ENCODE results near the gene FADS2.

Gene FADS2

GRCh38 chr11:61797263-61797944 is 30.7 kb upstream of the FADS2 start:
- Histone ChIP-seq H3K4me1 (ENCODE audit: control insufficient read depth, insufficient read depth, low read length) (0 out of 2 replicates have a peak, but pooled peaks cover 3% of the 10 kb centered on the region), H3K4me3 (ENCODE audit: low read depth, low read length) (no peak overlapping the region), H3K36me3 (ENCODE audit: control insufficient read depth, insufficient read depth, low read length) (peaks cover 64% of the 10 kb centered on the region), H3K27me3 (ENCODE audit: control insufficient read depth, insufficient read depth, low read length) (no peaks in the 10 kb centered on the region), H3K27ac (ENCODE audit: low read depth, low read length) (no peak overlapping the region), H3K9me3 (ENCODE audit: control insufficient read depth, insufficient read depth, low read depth, low read length) (no peaks in the 10 kb centered on the region), H3K9ac (ENCODE audit: low read length) (no peak overlapping the region)

- Histone ChIP-seq H3K36me3 (ENCODE audit: control insufficient read depth, insufficient read depth, low read length) (peaks cover 86% of the 10 kb centered on the region), H3K4me1 (ENCODE audit: control insufficient read depth, insufficient read depth, low read length) (no peaks in the 10 kb centered on the region), H3K9ac (ENCODE audit: low read length) (no peak overlapping the region), H3K27ac (ENCODE audit: low read depth, low read length) (no peak overlapping the region), H3K27me3 (ENCODE audit: control insufficient read depth, insufficient read depth, low read length) (no peaks in the 10 kb centered on the region), H3K4me3 (ENCODE audit: low read depth, low read length) (no peak overlapping the region), H3K9me3 (ENCODE audit: control insufficient read depth, insufficient read depth, low read depth, low read length) (no peaks in the 10 kb centered on the region)
Observed at GRCh38 chr11:61799665-61800284, 28.3 kb upstream of the FADS2 start.

- Histone ChIP-seq H3K27me3 (ENCODE audit: control insufficient read depth, insufficient read depth, low read length) (no peaks in the 10 kb centered on the region), H3K4me3 (ENCODE audit: low read depth, low read length) (no peak overlapping the region), H3K36me3 (ENCODE audit: control insufficient read depth, insufficient read depth, low read length) (peaks cover 86% of the 10 kb centered on the region), H3K27ac (ENCODE audit: low read depth, low read length) (no peak overlapping the region), H3K9ac (ENCODE audit: low read length) (no peak overlapping the region), H3K9me3 (ENCODE audit: control insufficient read depth, insufficient read depth, low read depth, low read length) (no peaks in the 10 kb centered on the region), H3K4me1 (ENCODE audit: control insufficient read depth, insufficient read depth, low read length) (no peaks in the 10 kb centered on the region)
Observed at GRCh38 chr11:61800331-61801281, 27.5 kb upstream of the FADS2 start.

GRCh38 chr11:61802605-61803004 is 25.5 kb upstream of the FADS2 start:
- no peaks in the 10 kb centered on the region for H3K27me3 ChIP-seq (ENCODE audit: control insufficient read depth, insufficient read depth, low read length)
- H3K36me3 ChIP-seq (ENCODE audit: control insufficient read depth, insufficient read depth, low read length): peaks cover 86% of the 10 kb centered on the region
- H3K9me3 ChIP-seq (ENCODE audit: control insufficient read depth, insufficient read depth, low read depth, low read length): no peaks in the 10 kb centered on the region
- no peak overlapping the region for H3K27ac ChIP-seq (ENCODE audit: low read depth, low read length)
- no peaks in the 10 kb centered on the region for H3K4me1 ChIP-seq (ENCODE audit: control insufficient read depth, insufficient read depth, low read length)
- H3K9ac ChIP-seq (ENCODE audit: low read length): no peak overlapping the region
- no peak overlapping the region for H3K4me3 ChIP-seq (ENCODE audit: low read depth, low read length)

DNA sequence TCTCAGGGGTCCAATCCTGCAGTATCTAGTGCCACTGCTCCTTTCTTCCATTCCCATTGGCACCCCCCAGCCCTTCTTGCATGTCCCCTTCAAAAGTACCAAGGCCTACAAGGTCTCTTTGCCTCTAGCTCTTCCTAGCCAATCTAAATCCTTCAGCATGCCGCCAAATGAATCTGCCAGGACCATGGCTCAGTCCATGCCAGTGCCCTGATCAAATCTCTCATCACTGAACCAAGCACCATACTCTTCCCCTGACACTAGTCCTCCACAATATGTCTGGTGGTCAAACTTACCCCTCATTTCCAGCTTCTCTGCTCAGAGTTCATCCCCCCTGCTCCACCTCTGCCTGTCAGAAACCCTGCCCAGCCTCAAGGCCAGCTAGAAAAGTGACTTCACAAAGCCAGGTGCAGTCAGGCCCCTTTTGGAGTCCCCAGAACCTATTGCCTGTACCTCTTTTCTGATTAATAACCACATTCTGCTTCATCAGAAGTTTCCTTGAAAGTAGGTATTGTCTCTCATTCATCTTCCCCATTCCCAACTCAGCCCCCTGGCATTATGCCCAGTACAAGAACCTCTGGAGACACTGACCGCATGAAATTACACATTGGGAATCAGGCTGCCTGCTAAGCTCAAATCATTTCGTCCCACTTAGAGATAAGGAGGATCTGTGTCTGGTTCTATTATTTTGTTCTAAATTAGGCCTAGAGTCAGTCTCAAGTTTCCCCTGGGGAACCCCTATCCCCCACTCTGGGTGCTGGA is 24.0 kb upstream of the FADS2 start:
- Histone ChIP-seq H3K27ac (ENCODE audit: low read depth, low read length) (no peak overlapping the region), H3K4me3 (ENCODE audit: low read depth, low read length) (no peak overlapping the region), H3K4me1 (ENCODE audit: control insufficient read depth, insufficient read depth, low read length) (no peaks in the 10 kb centered on the region), H3K9ac (ENCODE audit: low read length) (no peak overlapping the region), H3K9me3 (ENCODE audit: control insufficient read depth, insufficient read depth, low read depth, low read length) (no peaks in the 10 kb centered on the region), H3K27me3 (ENCODE audit: control insufficient read depth, insufficient read depth, low read length) (no peaks in the 10 kb centered on the region), H3K36me3 (ENCODE audit: control insufficient read depth, insufficient read depth, low read length) (peaks cover 93% of the 10 kb centered on the region)

- no peaks in the 10 kb centered on the region for H3K9me3 ChIP-seq (ENCODE audit: control insufficient read depth, insufficient read depth, low read depth, low read length)
- H3K4me3 ChIP-seq (ENCODE audit: low read depth, low read length): no peak overlapping the region
- H3K27ac ChIP-seq (ENCODE audit: low read depth, low read length): no peak overlapping the region
- H3K27me3 ChIP-seq (ENCODE audit: control insufficient read depth, insufficient read depth, low read length): no peaks in the 10 kb centered on the region
- no peaks in the 10 kb centered on the region for H3K4me1 ChIP-seq (ENCODE audit: control insufficient read depth, insufficient read depth, low read length)
- peaks cover 93% of the 10 kb centered on the region for H3K36me3 ChIP-seq (ENCODE audit: control insufficient read depth, insufficient read depth, low read length)
- H3K9ac ChIP-seq (ENCODE audit: low read length): no peak overlapping the region
Observed at GRCh38 chr11:61805146-61805545, 23.0 kb upstream of the FADS2 start.

DNA sequence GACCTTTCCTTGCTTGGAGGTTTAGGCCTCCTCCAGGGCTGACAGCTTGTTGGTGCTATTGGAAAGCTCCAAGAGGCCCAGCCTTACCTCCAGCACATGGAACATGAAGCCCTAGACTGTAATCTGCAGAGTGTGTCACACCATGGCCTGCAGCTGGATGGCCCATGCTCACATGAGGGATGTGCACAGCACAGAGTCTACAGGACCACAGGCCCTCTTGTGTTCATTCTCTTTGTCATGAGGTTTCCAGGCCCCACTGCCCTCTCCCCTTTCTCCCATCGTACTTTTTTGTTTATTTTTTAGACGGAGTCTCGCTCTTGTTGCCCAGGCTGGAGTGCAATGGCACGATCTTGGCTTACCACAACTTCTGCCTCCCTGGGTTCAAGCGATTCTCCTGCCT is 21.3 kb upstream of the FADS2 start:
- H3K4me1 ChIP-seq (ENCODE audit: control insufficient read depth, insufficient read depth, low read length): no peaks in the 10 kb centered on the region
- peaks cover 95% of the 10 kb centered on the region for H3K36me3 ChIP-seq (ENCODE audit: control insufficient read depth, insufficient read depth, low read length)
- no peaks in the 10 kb centered on the region for H3K27me3 ChIP-seq (ENCODE audit: control insufficient read depth, insufficient read depth, low read length)
- H3K9ac ChIP-seq (ENCODE audit: low read length): no peak overlapping the region
- no peak overlapping the region for H3K4me3 ChIP-seq (ENCODE audit: low read depth, low read length)
- H3K27ac ChIP-seq (ENCODE audit: low read depth, low read length): no peak overlapping the region
- H3K9me3 ChIP-seq (ENCODE audit: control insufficient read depth, insufficient read depth, low read depth, low read length): no peaks in the 10 kb centered on the region

DNA sequence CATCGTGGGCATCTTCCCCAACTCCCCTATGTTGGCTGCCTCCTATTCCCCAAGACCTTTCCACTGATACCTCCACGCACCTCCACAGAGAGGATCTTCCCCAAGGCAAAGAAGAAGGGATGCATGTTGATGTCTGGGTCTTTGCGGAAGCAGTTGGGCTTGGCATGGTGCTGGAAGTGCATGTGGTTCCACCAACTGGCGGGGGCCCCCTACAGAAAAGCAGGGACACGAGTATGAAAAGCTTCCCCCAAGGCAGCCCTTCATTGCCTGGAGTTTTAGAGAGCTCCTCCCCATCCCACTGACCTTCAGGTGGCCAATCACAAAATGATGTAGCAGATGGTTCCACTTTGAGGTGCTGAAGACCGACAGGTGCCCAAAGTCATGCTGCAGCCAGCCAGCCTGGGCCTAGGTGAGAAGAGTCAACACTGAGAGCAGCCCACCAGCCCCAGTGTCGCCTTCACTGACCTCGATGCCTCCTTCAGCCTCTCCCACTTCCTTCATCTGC is 17.4 kb upstream of the FADS2 start:
- Histone ChIP-seq H3K9ac (ENCODE audit: low read length) (no peak overlapping the region), H3K36me3 (ENCODE audit: control insufficient read depth, insufficient read depth, low read length) (peaks cover 79% of the 10 kb centered on the region), H3K9me3 (ENCODE audit: control insufficient read depth, insufficient read depth, low read depth, low read length) (no peaks in the 10 kb centered on the region), H3K27ac (ENCODE audit: low read depth, low read length) (no peak overlapping the region), H3K27me3 (ENCODE audit: control insufficient read depth, insufficient read depth, low read length) (no peaks in the 10 kb centered on the region), H3K4me1 (ENCODE audit: control insufficient read depth, insufficient read depth, low read length) (peaks cover 3% of the 10 kb centered on the region; the same call in 1 of the 2 replicates), H3K4me3 (ENCODE audit: low read depth, low read length) (no peak overlapping the region)

- Histone ChIP-seq H3K27me3 (ENCODE audit: control insufficient read depth, insufficient read depth, low read length) (no peaks in the 10 kb centered on the region), H3K9ac (ENCODE audit: low read length) (no peak overlapping the region), H3K36me3 (ENCODE audit: control insufficient read depth, insufficient read depth, low read length) (peaks cover 71% of the 10 kb centered on the region), H3K4me3 (ENCODE audit: low read depth, low read length) (no peak overlapping the region), H3K9me3 (ENCODE audit: control insufficient read depth, insufficient read depth, low read depth, low read length) (no peaks in the 10 kb centered on the region), H3K4me1 (ENCODE audit: control insufficient read depth, insufficient read depth, low read length) (peaks cover 3% of the 10 kb centered on the region; the same call in 1 of the 2 replicates), H3K27ac (ENCODE audit: low read depth, low read length) (no peak overlapping the region)
Observed at GRCh38 chr11:61811831-61812230, 16.3 kb upstream of the FADS2 start.

DNA sequence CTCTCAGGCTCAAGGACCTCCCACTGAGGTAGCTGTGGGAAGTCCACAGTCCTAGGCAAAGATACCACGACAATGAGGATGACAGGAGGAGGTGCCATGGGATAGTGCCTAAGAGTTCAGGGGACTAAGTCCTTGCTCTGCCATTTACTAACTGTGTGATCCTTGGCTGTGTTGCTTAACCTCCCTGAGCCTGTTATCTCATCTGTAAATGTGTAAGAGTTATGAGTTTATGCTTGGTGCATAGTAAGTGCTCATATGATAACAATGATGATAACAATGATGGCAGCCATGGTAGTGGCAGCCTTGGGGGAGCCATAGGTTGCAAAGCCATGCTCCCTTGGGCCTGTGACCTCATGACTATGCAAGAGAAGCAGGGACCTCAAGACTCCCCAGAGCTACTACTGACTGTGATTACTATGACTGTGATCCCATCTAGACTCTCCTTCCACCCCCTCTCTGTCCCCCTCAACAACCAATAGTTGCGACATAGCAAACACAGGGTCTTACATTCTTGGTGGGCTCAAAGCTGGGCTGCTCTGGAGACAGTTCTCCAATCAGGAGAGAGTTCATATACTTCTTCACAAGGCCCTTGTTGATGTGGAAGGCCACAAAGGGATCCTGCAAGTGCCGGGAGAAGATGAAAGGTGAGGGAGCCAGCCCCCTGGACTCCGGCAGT is 15.2 kb upstream of the FADS2 start:
- Histone ChIP-seq H3K27ac (ENCODE audit: low read depth, low read length) (no peak overlapping the region), H3K9me3 (ENCODE audit: control insufficient read depth, insufficient read depth, low read depth, low read length) (no peaks in the 10 kb centered on the region), H3K36me3 (ENCODE audit: control insufficient read depth, insufficient read depth, low read length) (peaks cover 61% of the 10 kb centered on the region), H3K4me1 (ENCODE audit: control insufficient read depth, insufficient read depth, low read length) (peaks cover 10% of the 10 kb centered on the region), H3K9ac (ENCODE audit: low read length) (no peak overlapping the region), H3K4me3 (ENCODE audit: low read depth, low read length) (no peak overlapping the region), H3K27me3 (ENCODE audit: control insufficient read depth, insufficient read depth, low read length) (no peaks in the 10 kb centered on the region)
